Testis (tissue), 3 donors: ENCODE data around the gene BCAS3. TPM values are rescaled to one million over a fixed set of nuclear protein-coding genes. Genes with fewer than 3 reads are reported as not detected.

Source experiments
- DNase-seq: peaks from one replicate; pipeline ENCODE4 v3.0.0-alpha.2; 2019
- H3K27ac ChIP-seq, 2 donors: fragments of 200-600 bp; sonication (generic); one replicate each; pipeline ENCODE4 v1.5.1; 2019
- H3K27me3 ChIP-seq: fragments of 200-600 bp; sonication (generic); one replicate; pipeline ENCODE4 v1.5.1; 2019
- H3K36me3 ChIP-seq: fragments of 200-600 bp; sonication (generic); one replicate; pipeline ENCODE4 v1.5.1; 2017; ENCODE audit warnings: low read depth; ENCODE audit errors: missing control alignments
- H3K4me1 ChIP-seq: fragments of 200-600 bp; sonication (generic); one replicate; pipeline ENCODE4 v1.5.1; 2019
- H3K4me3 ChIP-seq, 2 donors: fragments of 200-600 bp; sonication (generic); one replicate each; pipeline ENCODE4 v1.5.1; 2017 to 2019
- H3K9me3 ChIP-seq: fragments of 200-600 bp; sonication (generic); one replicate; pipeline ENCODE4 v1.5.1; 2017
- CTCF ChIP-seq, 3 experiments: fragments of 450-650 bp in 2 of 3; fragments of 200-600 bp in 1 of 3; sonication (generic) in 1 of 3; IDR thresholded peaks; one replicate each; pipeline ENCODE4 v1.5.1; 2016 to 2019; ENCODE audit warnings: antibody characterized with exemption in 3 of 3, mild to moderate bottlenecking in 2 of 3, moderate library complexity in 1 of 3
- POLR2A ChIP-seq: fragments of 450-650 bp; IDR thresholded peaks from one replicate; pipeline ENCODE4 v1.6.1; 2017; ENCODE audit warnings: antibody characterized with exemption, mild to moderate bottlenecking, moderate library complexity
- WGBS, 2 donors: methylation state at CpG; one replicate each; pipeline ENCODE4 v1.1.5; 2018; 5-methylcytosine and 5-hydroxymethylcytosine counted together
- intact Hi-C: fragments of 100-400 bp; cut with DNase I; formaldehyde crosslinking; loops from one replicate; pipeline ENCODE4 v1.15.1; 2023; ENCODE audit warnings: low total_unique reads
- polyA plus RNA-seq: library from polyadenylated mRNA; stranded (reverse); fragments of 350-450 nt; fragmentation: Illumina TruSeq; extraction: RNeasy Lipid Tissue Mini Kit (QIAGEN cat#74804); gene quantifications from one replicate; pipeline ENCODE4 v1.2.3, GENCODE V29; 2014; ENCODE audit warnings: low read depth, low replicate concordance; ENCODE audit not compliant: insufficient read depth
- total RNA-seq, 2 donors: library from RNA; depleted of rRNA; stranded (reverse); fragments of >200 nt; gene quantifications; one replicate each; pipeline ENCODE4 v1.2.3, GENCODE V29; 2016

Gene BCAS3
- total and polyA plus RNA-seq, 3 donors from 2014 or later, result 54.8 to 96.7 (median 73.0) TPM

GRCh38 chr17:60730273-60730672 lies 52.6 kb downstream of the BCAS3 start:
- H3K4me1 ChIP-seq, result no peaks in the 10 kb centered on the region
- H3K27ac ChIP-seq, result no peak overlapping the region
- no peaks in the 10 kb centered on the region for H3K36me3 ChIP-seq
- H3K4me3 ChIP-seq, result no peak overlapping the region
- WGBS, 2 donors, result 58 to 68% methylated on average over 3 of the region's 3 CpGs
- TF ChIP-seq CTCF (IDR thresholded peaks at IDR 0.05), result no peak
- intact Hi-C loops, result no loop called here
- H3K9me3 ChIP-seq, result no peaks in the 10 kb centered on the region
- H3K27me3 ChIP-seq, result no peaks in the 10 kb centered on the region
- no peak for DNase-seq

GRCh38 chr17:60738287-60738686 lies 60.6 kb downstream of the BCAS3 start:
- H3K4me3 ChIP-seq, result no peak overlapping the region

GRCh38 chr17:60740584-60740983 lies 62.9 kb downstream of the BCAS3 start:
- no peak overlapping the region for H3K4me3 ChIP-seq
- 90 to 96% methylated on average over 4 of the region's 4 CpGs for WGBS, 2 donors
- TF ChIP-seq CTCF (IDR thresholded peaks at IDR 0.05) (no peak), POLR2A (no peak)
- peaks cover 8% of the 10 kb centered on the region for H3K4me1 ChIP-seq
- no peaks in the 10 kb centered on the region for H3K9me3 ChIP-seq
- H3K36me3 ChIP-seq, result no peaks in the 10 kb centered on the region
- DNase-seq, result no peak
- H3K27me3 ChIP-seq, result no peaks in the 10 kb centered on the region
- intact Hi-C loops, result no loop called here
- no peak overlapping the region for H3K27ac ChIP-seq

More at GRCh38 chr17:60738287-60738686, 60.6 kb downstream of the BCAS3 start:
- WGBS, 2 donors, result 91 to 94% methylated on average over 2 of the region's 2 CpGs
- DNase-seq, result no peak
- TF ChIP-seq CTCF (IDR thresholded peaks at IDR 0.05) (no peak), POLR2A (no peak)
- Histone ChIP-seq H3K4me1 (no peaks in the 10 kb centered on the region), H3K27ac (no peak overlapping the region), H3K27me3 (no peaks in the 10 kb centered on the region), H3K9me3 (no peaks in the 10 kb centered on the region), H3K36me3 (no peaks in the 10 kb centered on the region)
- intact Hi-C loops, result no loop called here

- H3K4me1 ChIP-seq, result peaks cover 8% of the 10 kb centered on the region
- DNase-seq, result no peak
- WGBS, 2 donors, result 90 to 94% methylated on average over 4 of the region's 4 CpGs
- intact Hi-C loops, result no loop called here
- no peaks in the 10 kb centered on the region for H3K36me3 ChIP-seq
- no peaks in the 10 kb centered on the region for H3K27me3 ChIP-seq
- H3K27ac ChIP-seq, result no peak overlapping the region
- no peaks in the 10 kb centered on the region for H3K9me3 ChIP-seq
- TF ChIP-seq POLR2A (no peak), CTCF (IDR thresholded peaks at IDR 0.05) (no peak)
- no peak overlapping the region for H3K4me3 ChIP-seq
Observed at GRCh38 chr17:60741031-60741430, 63.4 kb downstream of the BCAS3 start.

- intact Hi-C loops, result no loop called here
- TF ChIP-seq POLR2A (no peak), CTCF (IDR thresholded peaks at IDR 0.05) (no peak)
- no peaks in the 10 kb centered on the region for H3K36me3 ChIP-seq
- no peaks in the 10 kb centered on the region for H3K27me3 ChIP-seq
- no peak for DNase-seq
- no peaks in the 10 kb centered on the region for H3K9me3 ChIP-seq
- no peak overlapping the region for H3K27ac ChIP-seq
- H3K4me1 ChIP-seq, result peaks cover 8% of the 10 kb centered on the region
- H3K4me3 ChIP-seq, result no peak overlapping the region
- 94 to 95% methylated on average over 1 of the region's 1 CpG for WGBS, 2 donors
Observed at GRCh38 chr17:60743282-60743681, 65.6 kb downstream of the BCAS3 start.
